GM18508 (cell line): Measurements from ENCODE around the gene CFAP251.
"Not testable (repeated sequence)": the region's sequence is repeated elsewhere in the genome, so short reads cannot be mapped to it uniquely, and the experiment has no call there.

Experiments used
- ATAC-seq: cut with Tn5 transposase; IDR thresholded peaks from one replicate; pipeline ENCODE4 v1.9.1; 2021; ENCODE audit warnings: moderate number of reproducible peaks; ENCODE audit not compliant: insufficient read depth, unreplicated experiment

The CFAP251 gene

GRCh38 chr12:122022393-122023338 lies 104.3 kb downstream of the CFAP251 start:
- no peak for ATAC-seq

- no peak for ATAC-seq
Measured at GRCh38 chr12:122023339-122024131, 105.1 kb downstream of the CFAP251 start.

GRCh38 chr12:122024132-122024785 lies 105.9 kb downstream of the CFAP251 start:
- ATAC-seq = no peak

- ATAC-seq = no peak
Measured at GRCh38 chr12:122026706-122027333, 108.4 kb downstream of the CFAP251 start.

DNA sequence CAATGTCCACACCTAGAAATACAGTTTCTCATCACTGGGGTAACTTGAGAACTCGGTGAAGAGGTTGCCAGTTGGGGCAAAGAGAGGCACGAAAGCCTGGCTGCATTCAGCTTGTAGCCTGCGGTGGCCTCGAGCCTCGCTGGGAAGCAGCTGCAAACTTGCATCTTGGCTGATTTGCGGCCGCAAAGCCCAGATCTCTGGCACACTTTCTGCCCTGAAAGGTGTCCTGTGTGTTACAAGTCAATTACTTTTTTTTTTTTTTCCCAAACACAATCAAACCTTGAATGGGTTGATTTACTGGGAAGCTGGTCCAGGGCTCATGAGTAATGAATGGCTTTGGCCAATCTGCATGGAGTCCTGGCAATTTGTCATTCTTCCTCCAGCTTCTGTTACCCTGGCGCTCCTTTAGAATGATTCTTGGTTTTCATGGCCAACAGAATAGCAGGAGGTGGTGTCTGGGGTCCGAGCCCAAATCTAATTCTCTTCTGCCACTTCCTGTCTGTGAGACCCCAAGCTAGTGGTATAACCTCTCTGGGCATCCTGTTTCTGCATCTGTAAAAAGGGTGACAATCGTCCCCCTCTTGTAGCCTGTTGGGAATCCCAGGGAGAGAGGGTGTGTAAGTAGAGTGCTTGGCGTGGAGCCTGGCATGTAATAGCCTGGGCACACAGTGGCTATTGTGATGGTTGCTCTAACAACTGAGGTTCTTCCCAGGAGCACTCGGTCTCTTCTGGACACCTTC lies 109.9 kb downstream of the CFAP251 start:
- no peak for ATAC-seq

DNA sequence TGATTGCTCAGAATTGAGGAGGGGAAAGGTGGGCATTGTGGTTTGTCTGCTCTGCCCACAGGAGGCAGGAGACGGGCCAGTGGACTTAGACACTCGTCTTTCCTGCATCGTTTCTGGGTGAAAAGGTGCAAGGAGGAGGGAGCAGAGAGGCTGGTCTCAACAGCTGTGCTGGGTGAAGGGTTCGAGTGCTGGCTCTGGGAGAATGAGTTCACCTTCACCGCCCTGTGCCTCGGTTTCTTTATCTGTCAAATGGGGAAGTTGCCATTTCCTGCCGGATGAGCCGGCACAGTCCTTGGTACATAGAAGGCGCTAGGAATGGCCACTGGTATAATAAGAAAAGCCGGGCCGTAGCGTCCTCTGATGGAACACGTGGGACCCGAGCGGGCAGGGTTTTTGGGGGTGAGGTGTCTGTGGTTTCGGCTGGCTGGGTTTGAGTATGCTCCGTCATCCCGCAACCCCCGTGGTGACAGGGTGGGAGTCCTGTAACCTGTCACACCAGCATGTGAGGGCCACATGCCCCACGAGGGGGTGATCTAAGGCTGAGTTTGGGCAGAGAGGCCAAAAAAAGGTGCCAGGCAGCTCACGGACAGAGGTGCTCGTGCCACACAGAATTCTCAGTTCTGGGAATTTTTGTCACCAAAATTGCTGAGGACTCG lies 110.6 kb downstream of the CFAP251 start:
- no peak for ATAC-seq

DNA sequence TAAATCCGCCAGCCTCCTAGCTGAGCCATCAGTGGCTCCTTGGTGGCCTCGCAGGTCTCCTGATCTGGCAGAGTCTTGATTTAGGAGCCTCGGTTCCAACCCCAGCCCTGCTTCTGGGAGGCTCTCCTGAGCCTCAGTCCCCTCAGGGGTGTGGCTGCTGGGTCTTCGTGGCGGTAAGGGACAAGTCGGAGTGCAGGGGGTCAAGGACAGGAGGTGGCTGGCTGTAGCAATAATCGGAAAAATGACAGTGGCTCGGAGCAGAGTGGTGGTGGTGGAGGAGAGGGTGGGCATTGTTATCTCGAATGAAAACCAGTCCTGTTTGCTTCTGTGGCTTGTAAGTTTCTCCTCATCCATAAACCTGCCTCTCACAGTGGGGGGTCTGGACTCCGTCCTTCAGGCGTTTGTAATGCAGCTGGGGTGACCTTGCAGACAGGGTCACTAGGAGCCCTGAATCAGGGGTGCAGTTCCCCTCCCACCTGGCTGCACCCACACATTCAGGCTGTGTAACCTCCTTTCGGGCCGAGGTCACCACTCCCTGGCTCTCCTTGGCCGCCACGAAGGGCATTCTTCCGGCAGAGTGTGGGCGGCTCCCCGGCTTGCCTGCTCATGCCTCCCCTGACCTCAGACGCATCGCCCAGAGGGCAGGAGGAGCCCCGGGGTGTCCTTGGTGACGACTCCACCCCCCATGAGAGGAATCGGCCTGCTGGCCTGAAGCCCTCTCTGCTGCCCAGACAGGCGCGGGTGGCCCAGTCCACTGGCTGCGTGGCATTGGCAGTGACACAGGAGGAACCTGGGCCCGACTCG lies 111.4 kb downstream of the CFAP251 start:
- ATAC-seq = no peak

DNA sequence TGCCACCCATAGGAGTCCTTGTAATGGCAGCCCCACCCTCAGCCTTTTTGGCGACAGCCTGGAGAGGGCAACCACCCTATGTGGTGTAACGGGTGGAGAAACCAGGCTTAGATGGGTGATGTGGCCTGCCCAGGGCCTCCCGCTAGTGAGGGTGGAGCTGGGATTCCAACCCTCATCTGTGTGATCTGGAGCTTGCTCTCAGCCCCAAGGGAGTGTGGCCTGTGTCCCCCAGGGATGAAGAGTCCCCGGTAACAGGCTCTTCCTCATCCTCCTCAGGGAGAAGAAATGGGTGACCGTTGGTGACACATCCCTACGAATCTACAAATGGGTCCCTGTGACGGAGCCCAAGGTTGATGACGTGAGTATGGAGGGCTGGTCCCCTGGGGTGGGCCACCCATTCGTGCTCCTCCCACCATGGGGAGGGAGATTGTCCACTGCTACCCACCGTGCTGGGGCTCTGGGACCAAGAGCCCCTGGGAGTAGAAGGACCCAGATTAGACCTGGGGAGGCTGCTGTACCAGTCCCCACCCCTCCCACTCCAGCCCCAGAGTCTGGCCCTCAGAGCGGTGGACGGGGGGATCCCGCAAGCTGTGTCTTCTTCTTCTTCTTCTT lies 112.1 kb downstream of the CFAP251 start:
- ATAC-seq = no peak

DNA sequence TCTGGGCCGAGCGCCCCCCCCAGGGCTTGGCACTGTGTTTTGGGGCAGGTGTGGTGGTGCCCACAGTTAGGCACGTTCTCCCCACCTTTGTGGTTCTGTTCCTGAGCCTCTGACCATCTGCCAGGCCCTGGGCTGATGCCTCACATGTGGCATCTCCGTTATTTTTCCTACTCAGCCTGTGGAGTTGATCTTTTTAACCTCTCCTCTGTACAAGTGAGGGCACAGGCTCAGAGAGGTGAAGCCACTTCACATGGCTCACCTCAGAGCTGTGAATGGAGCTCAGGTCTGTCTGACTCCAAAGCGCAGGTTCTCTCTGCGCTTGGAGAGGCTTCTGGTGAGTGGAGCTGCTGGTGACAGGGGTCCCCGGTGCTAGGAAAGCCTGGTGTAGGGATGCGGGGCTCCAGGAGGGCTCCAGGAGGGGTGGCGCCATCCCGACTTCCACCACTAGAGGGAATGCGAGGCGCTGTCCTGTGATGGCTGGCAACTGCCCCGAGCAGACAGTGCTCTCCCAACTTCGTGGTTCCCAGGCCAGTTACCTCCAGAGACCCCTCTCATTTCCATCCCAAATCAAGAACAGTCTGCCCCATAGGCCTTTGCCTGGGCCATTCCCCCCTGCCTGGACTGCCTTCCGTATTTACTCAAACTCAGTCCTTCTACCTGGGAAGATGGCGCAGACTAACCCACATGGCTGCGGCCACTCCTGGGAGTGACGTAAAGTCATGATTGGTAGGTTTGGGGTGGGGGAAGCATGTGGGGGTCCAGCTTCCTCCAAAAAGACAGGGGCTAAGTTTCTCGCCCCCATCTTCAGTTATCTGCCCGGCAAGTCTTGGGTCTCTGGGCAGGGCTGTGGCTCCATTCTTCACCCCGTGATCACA lies 113.2 kb downstream of the CFAP251 start:
- no peak for ATAC-seq

DNA sequence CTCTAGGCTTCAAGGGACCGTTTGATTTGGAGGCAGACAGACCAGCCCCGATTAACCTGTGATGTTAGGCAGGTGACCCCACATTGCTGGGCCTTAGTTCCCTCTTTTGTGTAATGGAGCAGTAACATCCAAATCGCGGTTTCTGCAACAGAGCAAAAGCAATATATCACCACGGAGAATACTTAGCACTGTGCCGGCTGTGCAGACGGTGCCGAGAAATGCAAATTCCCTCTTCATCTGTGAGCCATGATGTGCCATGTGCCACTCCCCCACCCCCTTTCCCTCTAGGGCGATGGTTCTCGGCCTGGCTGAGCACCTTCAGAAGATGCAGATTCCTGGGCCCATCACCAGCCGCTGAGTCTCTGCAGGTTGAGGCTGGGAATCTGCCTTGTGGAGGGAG lies 114.2 kb downstream of the CFAP251 start:
- ATAC-seq = no peak

DNA sequence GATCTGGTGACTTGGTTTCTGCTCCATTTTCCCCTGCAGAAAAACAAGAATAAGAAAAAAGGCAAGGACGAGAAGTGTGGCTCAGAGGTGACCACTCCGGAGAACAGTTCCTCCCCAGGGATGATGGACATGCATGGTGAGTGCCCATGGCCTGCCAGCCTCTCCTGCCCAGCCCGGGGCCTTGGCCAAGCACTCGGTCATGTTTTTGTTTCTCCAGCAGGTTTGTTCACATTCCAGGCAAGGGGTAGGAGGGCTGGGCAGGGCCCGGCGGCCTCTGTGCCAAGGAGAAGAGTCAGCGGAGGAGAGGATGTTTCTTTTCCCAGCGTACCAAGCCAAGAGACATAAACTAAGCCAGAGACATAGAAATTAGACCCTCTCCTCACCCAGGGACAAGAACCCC lies 116.9 kb downstream of the CFAP251 start:
- ATAC-seq = no peak

- no peak for ATAC-seq
Measured at GRCh38 chr12:122036153-122036552, 117.8 kb downstream of the CFAP251 start.

DNA sequence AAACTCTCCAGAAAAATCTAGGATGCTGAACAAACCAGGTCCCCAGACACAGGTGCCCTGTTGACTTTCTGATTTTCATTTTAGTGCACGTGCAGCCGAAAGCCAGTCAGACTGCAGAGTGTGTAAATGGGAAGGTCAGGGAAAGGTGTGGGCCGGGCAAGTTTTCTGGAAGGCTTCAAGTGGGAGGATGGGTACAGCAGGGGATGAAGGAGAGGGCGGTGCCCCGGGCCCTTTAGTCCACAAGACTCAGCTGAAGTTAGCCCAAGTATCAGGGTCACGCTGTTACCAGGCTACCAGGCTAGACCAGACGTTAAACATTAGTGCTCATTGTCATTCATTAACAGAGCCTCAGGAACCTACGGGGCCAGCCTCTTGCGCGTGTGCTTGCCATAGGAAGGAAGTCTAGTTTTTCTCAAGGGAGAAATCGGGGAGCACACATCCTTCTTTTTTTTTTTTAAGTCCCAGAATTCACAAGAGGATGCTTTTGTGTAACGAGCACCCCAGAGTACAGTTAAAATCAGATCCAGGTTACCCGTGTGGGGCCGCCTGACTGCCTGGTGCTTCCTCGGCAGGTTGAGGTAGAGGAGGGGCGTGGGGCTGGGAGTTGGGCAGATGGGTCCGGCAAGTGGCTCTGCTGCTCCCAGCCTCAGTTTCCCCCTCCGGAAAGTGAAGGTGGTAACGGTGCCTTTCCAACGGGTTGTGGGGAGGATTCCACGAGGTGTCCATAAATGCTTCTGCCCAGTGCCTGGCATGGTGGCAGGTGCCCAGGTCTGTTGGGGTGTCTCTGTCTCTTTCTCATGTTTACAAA lies 122.4 kb downstream of the CFAP251 start:
- ATAC-seq = no peak

DNA sequence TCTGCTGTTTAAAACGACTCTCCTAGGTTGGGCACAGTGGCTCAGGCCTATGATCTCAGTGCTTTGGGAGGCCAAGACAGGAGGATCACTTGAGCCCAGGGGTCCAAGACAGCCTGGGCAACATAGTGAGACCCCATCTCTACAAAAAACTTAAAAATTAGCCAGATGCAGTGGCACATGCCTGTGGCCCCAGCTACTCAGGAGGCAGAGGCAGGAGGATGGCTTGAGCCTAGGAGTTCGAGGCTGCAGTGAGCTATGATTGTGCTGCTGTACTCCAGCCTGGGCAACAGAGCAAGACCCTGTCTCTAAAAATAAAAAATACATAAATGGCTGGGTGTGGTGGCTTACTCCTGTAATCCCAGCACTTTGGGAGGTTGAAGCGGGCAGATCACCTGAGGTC lies 123.1 kb downstream of the CFAP251 start:
- not testable (repeated sequence) for ATAC-seq

GRCh38 chr12:122042910-122043309 lies 124.5 kb downstream of the CFAP251 start:
- ATAC-seq = no peak

DNA sequence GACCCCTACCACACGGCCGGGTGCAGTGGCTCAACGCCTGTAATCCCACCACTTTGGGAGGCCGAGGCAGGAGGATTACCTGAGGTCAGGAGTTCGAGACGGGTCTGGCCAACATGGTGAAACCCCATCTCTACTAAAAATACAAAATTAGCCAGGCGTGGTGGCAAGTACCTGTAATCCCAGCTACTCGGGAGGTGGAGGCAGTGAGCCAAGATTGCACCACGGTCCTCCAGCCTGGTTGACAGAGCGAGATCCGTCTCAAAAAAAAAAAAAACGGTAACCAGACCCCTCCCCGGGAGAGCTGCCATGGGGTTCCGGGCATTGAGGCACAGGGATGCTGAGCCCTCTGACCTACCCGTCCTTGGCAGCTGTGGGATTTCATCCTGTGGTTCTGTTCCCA lies 125.1 kb downstream of the CFAP251 start:
- ATAC-seq = no peak
